Measurements from ENCODE around the gene GRIK3. TPM values are rescaled to one million over a fixed set of nuclear protein-coding genes. Genes with fewer than 3 reads are reported as not detected.

Gene GRIK3
- total RNA-seq, 2 donors from 2014 or later, result 0.30 to 0.55 TPM

- Histone ChIP-seq H3K36me3 (no peaks in the 10 kb centered on the region), H3K4me1 (no peaks in the 10 kb centered on the region), H3K27ac (no peak overlapping the region), H3K4me3 (no peak overlapping the region), H3K9me3 (no peaks in the 10 kb centered on the region), H3K27me3 (no peaks in the 10 kb centered on the region)
- TF ChIP-seq, protein P1, sequence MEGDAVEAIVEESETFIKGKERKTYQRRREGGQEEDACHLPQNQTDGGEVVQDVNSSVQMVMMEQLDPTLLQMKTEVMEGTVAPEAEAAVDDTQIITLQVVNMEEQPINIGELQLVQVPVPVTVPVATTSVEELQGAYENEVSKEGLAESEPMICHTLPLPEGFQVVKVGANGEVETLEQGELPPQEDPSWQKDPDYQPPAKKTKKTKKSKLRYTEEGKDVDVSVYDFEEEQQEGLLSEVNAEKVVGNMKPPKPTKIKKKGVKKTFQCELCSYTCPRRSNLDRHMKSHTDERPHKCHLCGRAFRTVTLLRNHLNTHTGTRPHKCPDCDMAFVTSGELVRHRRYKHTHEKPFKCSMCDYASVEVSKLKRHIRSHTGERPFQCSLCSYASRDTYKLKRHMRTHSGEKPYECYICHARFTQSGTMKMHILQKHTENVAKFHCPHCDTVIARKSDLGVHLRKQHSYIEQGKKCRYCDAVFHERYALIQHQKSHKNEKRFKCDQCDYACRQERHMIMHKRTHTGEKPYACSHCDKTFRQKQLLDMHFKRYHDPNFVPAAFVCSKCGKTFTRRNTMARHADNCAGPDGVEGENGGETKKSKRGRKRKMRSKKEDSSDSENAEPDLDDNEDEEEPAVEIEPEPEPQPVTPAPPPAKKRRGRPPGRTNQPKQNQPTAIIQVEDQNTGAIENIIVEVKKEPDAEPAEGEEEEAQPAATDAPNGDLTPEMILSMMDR (IDR thresholded peaks at IDR 0.05), result no peak
- DNase-seq (ENCODE audit: low spot score), result no peak
Measured at GRCh38 chr1:36934061-36934460, 100.3 kb downstream of the GRIK3 start.

DNA sequence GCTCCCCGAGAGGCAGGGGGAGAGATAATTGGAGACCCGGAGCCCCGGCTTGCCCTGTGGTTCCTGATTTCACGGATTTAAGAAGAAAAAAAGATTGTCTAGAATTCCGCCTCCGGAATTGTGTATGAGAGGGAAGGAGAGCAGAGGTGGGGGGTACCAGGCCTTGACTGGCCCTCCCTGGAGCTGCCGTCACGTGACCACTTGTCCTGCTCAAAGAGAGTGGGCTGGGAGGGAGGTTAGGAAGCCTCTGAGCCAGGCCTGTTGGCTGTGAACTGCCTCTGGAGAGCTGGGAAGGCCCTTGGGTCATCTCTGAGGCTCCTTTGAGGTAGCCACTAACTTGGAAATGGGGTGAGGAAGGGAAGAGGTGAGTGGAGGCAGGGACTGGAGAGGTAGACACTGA lies 106.5 kb downstream of the GRIK3 start:
- Histone ChIP-seq H3K9me3 (no peaks in the 10 kb centered on the region), H3K4me3 (no peak overlapping the region), H3K4me1 (no peaks in the 10 kb centered on the region), H3K36me3 (no peaks in the 10 kb centered on the region), H3K27ac (no peak overlapping the region), H3K27me3 (no peaks in the 10 kb centered on the region)
- TF ChIP-seq, protein P1 (IDR thresholded peaks at IDR 0.05), result no peak
- DNase-seq (ENCODE audit: low spot score), result no peak

GRCh38 chr1:36925251-36925650 lies 109.1 kb downstream of the GRIK3 start:
- Histone ChIP-seq H3K4me3 (no peak overlapping the region), H3K36me3 (no peaks in the 10 kb centered on the region), H3K27ac (no peak overlapping the region), H3K9me3 (no peaks in the 10 kb centered on the region), H3K27me3 (no peaks in the 10 kb centered on the region), H3K4me1 (no peaks in the 10 kb centered on the region)
- TF ChIP-seq, protein P1 (IDR thresholded peaks at IDR 0.05), result no peak
- no peak for DNase-seq (ENCODE audit: low spot score)

- no peak for DNase-seq (ENCODE audit: low spot score)
- no peak overlapping the region for H3K4me3 ChIP-seq
- H3K36me3 ChIP-seq, result no peaks in the 10 kb centered on the region
- H3K4me1 ChIP-seq, result no peaks in the 10 kb centered on the region
- H3K27ac ChIP-seq, result no peak overlapping the region
- no peaks in the 10 kb centered on the region for H3K27me3 ChIP-seq
- no peaks in the 10 kb centered on the region for H3K9me3 ChIP-seq
- TF ChIP-seq, protein P1 (IDR thresholded peaks at IDR 0.05), result no peak
Measured at GRCh38 chr1:36924282-36924811, 110.0 kb downstream of the GRIK3 start.

DNA sequence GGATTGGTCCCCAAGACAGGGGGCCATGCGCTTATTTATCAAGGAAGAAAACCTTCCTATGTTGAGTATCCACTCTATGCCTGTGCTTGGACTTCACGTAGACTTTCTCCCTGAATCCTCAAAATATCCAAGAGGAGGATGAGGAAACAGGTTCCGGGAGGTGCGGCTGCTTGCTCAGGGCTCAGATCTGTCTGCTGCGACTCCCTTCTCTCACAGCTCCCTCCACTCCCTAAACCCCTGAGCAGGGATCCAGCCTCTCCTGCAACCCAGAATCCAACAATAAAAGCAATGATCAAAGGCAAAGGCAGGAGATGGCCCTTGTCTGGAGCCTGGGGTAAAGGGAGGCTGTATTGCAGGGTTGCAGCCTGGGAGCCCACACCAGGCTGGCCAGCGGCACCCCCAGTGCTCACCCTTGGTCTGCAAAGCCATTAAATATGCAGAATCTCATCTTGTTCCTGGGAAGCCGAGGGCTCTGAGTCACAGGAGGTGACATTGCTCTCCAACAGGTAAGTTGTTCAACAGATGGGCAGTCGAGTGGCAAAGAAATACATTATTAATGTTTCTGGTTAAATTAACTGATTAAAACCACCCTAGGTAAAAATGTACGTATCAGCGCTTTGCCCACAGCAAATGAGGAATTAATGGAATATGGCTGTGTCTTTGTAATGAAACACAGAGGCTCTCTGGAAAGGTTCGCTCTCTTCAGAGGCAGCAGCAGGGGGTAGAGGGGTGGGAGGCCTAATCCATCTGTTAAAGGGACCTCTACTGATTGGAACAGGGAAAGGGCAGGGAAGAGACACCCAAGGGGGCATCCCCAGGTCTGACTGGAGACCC lies 111.5 kb downstream of the GRIK3 start:
- Histone ChIP-seq H3K27ac (no peak overlapping the region), H3K27me3 (no peaks in the 10 kb centered on the region)
- DNase-seq (ENCODE audit: low spot score), result no peak

More for the DNA sequence above, 111.5 kb downstream of the GRIK3 start:
- TF ChIP-seq, protein P1 (IDR thresholded peaks at IDR 0.05), result no peak
- Histone ChIP-seq H3K9me3 (no peaks in the 10 kb centered on the region), H3K36me3 (no peaks in the 10 kb centered on the region), H3K4me3 (no peak overlapping the region), H3K4me1 (no peaks in the 10 kb centered on the region)
